OCI-LY1 (cell line): ENCODE results near the gene PTPRG.

Source experiments
- CTCF ChIP-seq: fragments of 200-600 bp; sonication (generic), shearing (Covaris generic); IDR thresholded peaks from 2 replicates; pipeline ENCODE4 v1.5.1; 2017; ENCODE audit warnings: mild to moderate bottlenecking, antibody characterized with exemption, low read length, moderate library complexity, mixed read lengths
- EZH2 ChIP-seq: fragments of 200-600 bp; sonication (generic), shearing (Covaris generic); IDR thresholded peaks from 2 replicates; pipeline ENCODE4 v1.8.0; 2017; ENCODE audit warnings: borderline replicate concordance, mixed run types, mild to moderate bottlenecking, antibody characterized with exemption, low read length, moderate library complexity, mixed read lengths

GRCh38 chr3:61674596-61674995 is 113.2 kb downstream of the PTPRG start:
- TF ChIP-seq CTCF (no peak), EZH2 (no peak)
